Activated naive CD8-positive, alpha-beta T cell (primary cell): ENCODE measurements around the gene TBRG4.
A peak's percentile ranks its signal among the peaks of the same experiment; 100 is the strongest.
"Not testable (repeated sequence)": the region's sequence is repeated elsewhere in the genome, so short reads cannot be mapped to it uniquely, and the experiment has no call there.

Experiments
- H3K27ac Mint-ChIP-seq: one replicate; pipeline ENCODE4 v1.8.0; 2021; ENCODE audit warnings: mixed read lengths
- H3K27me3 Mint-ChIP-seq: one replicate; pipeline ENCODE4 v1.8.0; 2021; ENCODE audit warnings: mixed read lengths
- H3K36me3 Mint-ChIP-seq: one replicate; pipeline ENCODE4 v1.8.0; 2021; ENCODE audit warnings: mixed read lengths
- H3K4me1 Mint-ChIP-seq: one replicate; pipeline ENCODE4 v1.8.0; 2021; ENCODE audit warnings: low read depth, mixed read lengths
- H3K4me3 Mint-ChIP-seq: one replicate; pipeline ENCODE4 v1.8.0; 2021; ENCODE audit warnings: mild to moderate bottlenecking, mixed read lengths
- H3K9me3 Mint-ChIP-seq: one replicate; pipeline ENCODE4 v1.8.0; 2021; ENCODE audit warnings: low read depth, mixed read lengths

Gene TBRG4

GRCh38 chr7:45114257-45114656 is 2.8 kb upstream of the TBRG4 start:
- not testable (repeated sequence) for H3K4me3 Mint-ChIP-seq, H3K27me3 Mint-ChIP-seq, H3K27ac Mint-ChIP-seq, H3K36me3 Mint-ChIP-seq, H3K9me3 Mint-ChIP-seq
- H3K4me1 Mint-ChIP-seq, result peaks cover 18% of the 10 kb centered on the region

GRCh38 chr7:45112648-45113047 is 1.2 kb upstream of the TBRG4 start:
- Mint-ChIP-seq H3K27me3 (no peaks in the 10 kb centered on the region), H3K36me3 (peaks cover 10% of the 10 kb centered on the region), H3K9me3 (no peaks in the 10 kb centered on the region), H3K4me3 (peak overlapping the region; percentile 76), H3K4me1 (peaks cover 32% of the 10 kb centered on the region), H3K27ac (peak overlapping the region; percentile 72)

DNA sequence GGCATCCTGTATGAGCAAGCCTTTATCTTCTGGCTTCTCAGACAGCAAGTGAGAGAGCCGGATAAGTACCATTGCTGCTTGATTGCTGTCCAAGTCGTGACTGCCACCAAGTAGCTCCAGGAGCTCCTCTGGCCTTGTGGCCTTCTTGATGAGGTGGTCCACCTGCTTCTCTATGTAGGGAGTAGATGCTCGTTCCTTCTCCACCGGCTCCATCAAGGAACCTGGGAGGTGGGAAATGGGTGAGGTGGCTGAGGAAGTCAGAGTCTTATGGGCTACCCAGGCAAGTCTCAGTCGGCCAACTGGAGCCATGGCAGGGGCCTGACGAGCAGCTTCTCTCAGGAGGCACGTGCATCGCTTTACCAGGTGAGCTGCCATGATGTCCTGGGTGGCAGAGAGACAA is 2.6 kb downstream of the TBRG4 start:
- H3K9me3 Mint-ChIP-seq, result no peaks in the 10 kb centered on the region
- peak overlapping the region; percentile 85 for H3K4me3 Mint-ChIP-seq
- peaks cover 58% of the 10 kb centered on the region for H3K4me1 Mint-ChIP-seq
- no peaks in the 10 kb centered on the region for H3K27me3 Mint-ChIP-seq
- peak overlapping the region; percentile 84 for H3K27ac Mint-ChIP-seq
- peaks cover 13% of the 10 kb centered on the region for H3K36me3 Mint-ChIP-seq

- Mint-ChIP-seq H3K27ac (peak overlapping the region; percentile 80), H3K9me3 (no peaks in the 10 kb centered on the region), H3K27me3 (no peaks in the 10 kb centered on the region), H3K36me3 (peaks cover 13% of the 10 kb centered on the region), H3K4me3 (peak overlapping the region; percentile 85), H3K4me1 (peaks cover 58% of the 10 kb centered on the region)
Observed at GRCh38 chr7:45107356-45107755, 4.1 kb downstream of the TBRG4 start.

DNA sequence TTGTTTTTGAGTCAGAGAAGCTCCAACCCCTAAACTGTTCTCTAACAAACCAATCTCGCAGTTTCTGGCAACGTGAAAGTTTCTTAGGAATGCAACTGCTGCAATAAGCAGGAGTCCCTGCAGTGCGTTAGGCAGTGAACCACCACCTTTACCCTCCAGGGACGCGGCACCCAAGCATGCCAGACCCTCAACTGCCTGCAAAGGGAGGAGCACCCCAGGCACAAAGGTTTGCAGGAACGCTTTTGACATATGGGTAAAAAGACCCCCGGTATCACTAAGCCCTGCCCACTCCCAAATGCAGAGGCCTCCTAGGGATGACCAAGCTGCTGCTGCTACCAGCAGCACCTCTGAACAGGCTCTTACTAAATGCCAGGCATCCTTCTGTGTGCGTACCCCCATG is 4.7 kb downstream of the TBRG4 start:
- H3K27me3 Mint-ChIP-seq, result no peaks in the 10 kb centered on the region
- H3K27ac Mint-ChIP-seq, result no peak overlapping the region
- no peaks in the 10 kb centered on the region for H3K9me3 Mint-ChIP-seq
- H3K4me1 Mint-ChIP-seq, result peaks cover 57% of the 10 kb centered on the region
- peaks cover 13% of the 10 kb centered on the region for H3K36me3 Mint-ChIP-seq
- H3K4me3 Mint-ChIP-seq, result peak overlapping the region; percentile 85

DNA sequence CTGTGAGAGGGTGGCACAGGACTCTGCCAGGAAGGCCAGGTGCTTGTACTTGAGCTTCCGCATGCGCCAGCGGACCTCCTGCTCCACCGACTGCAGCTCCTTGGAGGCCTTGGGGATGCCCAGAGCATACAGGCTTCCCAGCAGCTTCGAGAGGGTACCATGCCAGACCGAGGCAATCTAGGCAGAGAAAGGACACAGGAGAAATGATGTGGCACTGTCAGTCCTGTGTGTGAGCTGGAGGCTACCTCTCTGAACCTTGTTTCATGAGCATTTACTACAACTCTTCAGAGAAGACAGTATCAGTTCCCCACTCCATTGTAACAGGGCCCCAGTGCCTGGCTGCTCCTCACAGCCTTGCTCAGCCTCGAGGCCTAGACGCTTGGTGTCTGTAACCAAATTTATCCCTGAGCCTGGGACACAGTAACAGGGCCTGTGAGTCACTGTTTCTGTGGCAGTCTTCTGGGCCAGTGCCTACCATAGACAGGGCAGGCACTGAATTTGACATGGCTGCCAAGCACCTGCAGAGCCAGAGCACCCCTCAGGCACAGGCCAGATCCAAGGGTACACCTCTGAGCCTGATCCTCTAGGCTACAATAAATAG is 5.8 kb downstream of the TBRG4 start:
- H3K9me3 Mint-ChIP-seq, result no peaks in the 10 kb centered on the region
- H3K4me1 Mint-ChIP-seq, result peaks cover 53% of the 10 kb centered on the region
- H3K4me3 Mint-ChIP-seq, result peak overlapping the region; percentile 47
- H3K27ac Mint-ChIP-seq, result no peak overlapping the region
- H3K27me3 Mint-ChIP-seq, result no peaks in the 10 kb centered on the region
- peaks cover 12% of the 10 kb centered on the region for H3K36me3 Mint-ChIP-seq

DNA sequence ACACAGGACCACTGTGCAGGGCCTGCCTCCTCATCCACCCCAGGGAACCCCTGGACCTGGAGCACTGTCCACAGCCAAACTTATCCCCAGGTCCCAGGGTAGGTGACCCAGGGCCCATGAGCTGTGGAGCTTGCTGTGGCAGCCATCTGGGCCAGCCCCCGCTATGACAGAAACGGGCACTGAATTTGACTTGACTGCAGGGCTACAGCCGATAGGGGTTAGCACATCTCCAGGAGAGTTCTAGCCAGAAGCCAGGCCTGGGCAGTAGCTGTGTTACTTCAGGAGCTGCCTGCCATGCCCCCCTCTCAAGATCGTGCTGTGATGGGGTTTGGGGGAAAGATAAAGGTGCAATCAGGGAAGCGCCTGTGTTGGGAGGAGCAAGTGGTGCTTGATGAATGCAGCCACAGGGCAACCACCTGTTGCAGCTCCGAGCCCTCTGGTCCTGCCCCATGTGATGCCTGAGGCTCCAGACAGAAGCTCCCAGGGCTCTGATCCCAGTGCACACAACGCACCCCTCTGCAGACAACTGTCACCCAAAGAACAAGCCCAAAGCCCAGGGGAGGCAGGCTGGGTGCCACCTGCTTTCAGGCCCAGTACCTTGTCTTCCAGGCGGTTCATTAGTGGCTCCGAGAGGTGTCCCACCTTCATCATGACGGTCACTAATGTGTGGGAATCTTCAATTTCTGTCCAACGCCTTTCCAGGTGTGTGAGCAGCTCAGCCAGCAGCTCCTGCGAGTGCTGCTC is 6.5 kb downstream of the TBRG4 start:
- Mint-ChIP-seq H3K36me3 (peaks cover 9% of the 10 kb centered on the region), H3K4me3 (no peak overlapping the region), H3K27me3 (no peaks in the 10 kb centered on the region), H3K4me1 (peaks cover 48% of the 10 kb centered on the region), H3K9me3 (no peaks in the 10 kb centered on the region), H3K27ac (no peak overlapping the region)

GRCh38 chr7:45103958-45104843 is 7.3 kb downstream of the TBRG4 start:
- Mint-ChIP-seq H3K9me3 (no peaks in the 10 kb centered on the region), H3K4me1 (peaks cover 44% of the 10 kb centered on the region), H3K36me3 (peaks cover 8% of the 10 kb centered on the region), H3K27me3 (no peaks in the 10 kb centered on the region), H3K4me3 (no peak overlapping the region), H3K27ac (no peak overlapping the region)

DNA sequence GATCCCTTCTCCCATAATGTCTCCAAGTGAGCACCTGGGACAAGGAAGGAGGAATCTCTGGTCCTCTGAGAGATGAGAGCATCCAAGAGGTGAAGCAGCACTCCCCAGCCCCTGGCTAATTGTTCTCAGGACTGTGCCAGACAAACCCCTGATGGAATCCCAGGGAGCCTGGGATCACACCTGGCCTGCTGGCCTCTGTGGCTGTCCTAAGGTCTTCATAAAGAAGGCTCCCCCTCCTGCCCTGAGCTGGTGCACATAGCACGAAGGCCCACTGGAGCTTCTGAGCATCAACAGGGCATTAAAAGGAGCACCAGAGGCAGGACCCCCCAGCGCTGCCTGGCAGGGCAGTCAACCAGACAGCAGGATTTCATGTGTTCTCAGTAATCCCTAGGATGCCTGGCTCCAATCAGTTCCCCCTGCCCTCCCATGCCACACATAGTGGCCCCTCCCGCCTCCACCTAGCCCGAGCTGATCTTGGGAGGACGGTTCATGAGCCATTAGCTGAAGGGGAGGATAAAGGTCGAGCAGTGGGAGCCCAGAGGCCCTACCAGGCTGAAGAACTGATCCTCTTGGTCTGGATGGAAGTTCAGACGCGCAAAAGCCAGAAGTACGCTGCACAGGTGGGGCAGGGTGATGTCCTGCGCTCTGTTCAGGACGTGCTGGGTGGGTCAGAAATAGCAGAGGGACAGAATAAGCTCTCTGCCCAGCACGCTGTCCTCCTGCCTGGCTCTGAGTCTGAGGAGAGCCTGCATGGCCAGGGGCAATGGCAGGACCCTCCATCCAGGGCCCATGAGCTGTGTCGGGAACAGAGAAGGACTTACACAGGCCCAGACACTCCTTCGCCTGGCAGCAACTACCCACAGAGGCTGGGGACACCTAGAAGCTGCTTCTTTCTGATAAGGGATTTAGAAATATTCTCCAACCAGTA is 8.4 kb downstream of the TBRG4 start:
- no peak overlapping the region for H3K4me3 Mint-ChIP-seq
- H3K36me3 Mint-ChIP-seq, result peaks cover 6% of the 10 kb centered on the region
- H3K27me3 Mint-ChIP-seq, result no peaks in the 10 kb centered on the region
- no peaks in the 10 kb centered on the region for H3K9me3 Mint-ChIP-seq
- H3K27ac Mint-ChIP-seq, result no peak overlapping the region
- H3K4me1 Mint-ChIP-seq, result peaks cover 34% of the 10 kb centered on the region

DNA sequence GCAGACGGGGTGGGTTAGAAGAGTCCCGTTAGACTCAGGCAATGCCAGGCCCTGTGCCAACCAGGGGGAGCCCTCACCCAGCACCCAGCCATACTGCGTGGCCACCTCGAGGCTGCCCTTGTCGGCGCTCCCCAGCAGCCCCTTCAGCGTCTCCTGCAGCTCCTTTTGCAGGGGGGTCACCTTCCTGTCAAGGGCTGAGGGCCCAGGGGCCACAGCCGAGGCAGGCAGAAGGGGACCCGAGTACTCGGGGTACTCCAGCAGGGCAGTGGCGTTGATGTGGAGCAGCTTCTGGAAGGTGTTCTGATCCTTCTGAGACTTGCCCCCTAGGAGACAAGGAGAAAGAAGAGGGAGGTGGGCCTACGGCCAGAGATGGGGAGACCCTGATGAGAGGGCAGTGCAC is 9.7 kb downstream of the TBRG4 start:
- no peak overlapping the region for H3K27ac Mint-ChIP-seq
- H3K4me1 Mint-ChIP-seq, result peaks cover 21% of the 10 kb centered on the region
- no peak overlapping the region for H3K4me3 Mint-ChIP-seq
- no peaks in the 10 kb centered on the region for H3K27me3 Mint-ChIP-seq
- H3K9me3 Mint-ChIP-seq, result no peaks in the 10 kb centered on the region
- H3K36me3 Mint-ChIP-seq, result no peaks in the 10 kb centered on the region

DNA sequence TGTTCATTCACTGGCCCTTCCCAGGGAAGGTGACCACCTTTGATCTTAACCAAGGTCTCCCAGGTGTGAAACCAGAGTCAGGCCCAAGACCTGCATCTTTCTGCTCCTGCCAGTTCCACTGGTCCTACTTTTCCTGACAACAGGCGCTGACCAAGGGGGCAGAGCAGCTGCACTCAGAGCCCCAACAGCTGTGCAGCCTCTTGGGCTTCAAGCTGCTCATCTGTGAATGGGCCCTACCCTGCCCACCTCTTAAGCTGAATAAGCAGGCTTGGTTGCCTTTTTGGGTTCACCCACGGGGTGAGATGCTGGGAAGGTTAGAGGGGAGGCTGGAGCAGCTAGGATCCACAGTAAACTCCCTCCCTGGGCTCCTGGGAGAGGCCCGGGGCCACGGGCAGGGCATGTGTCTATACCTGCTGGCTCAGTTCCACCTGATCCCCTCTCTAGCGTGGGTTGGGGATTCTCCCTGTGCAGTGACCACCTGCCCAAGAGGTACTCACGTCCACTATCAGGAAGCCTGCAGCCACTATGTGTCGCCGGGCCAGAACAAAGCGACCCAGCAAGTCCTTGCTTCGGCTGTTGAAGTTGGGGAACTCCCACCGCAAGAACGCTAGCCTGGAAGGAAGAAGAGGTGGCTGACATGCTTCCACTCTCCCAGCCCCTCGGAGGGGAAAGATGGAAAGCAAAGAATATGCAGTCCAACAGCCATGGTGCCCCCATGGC is 10.6 kb downstream of the TBRG4 start:
- Mint-ChIP-seq H3K36me3 (peaks cover 2% of the 10 kb centered on the region), H3K9me3 (no peaks in the 10 kb centered on the region), H3K4me1 (peaks cover 14% of the 10 kb centered on the region), H3K27ac (peak overlapping the region; percentile 50), H3K4me3 (no peak overlapping the region), H3K27me3 (no peaks in the 10 kb centered on the region)

DNA sequence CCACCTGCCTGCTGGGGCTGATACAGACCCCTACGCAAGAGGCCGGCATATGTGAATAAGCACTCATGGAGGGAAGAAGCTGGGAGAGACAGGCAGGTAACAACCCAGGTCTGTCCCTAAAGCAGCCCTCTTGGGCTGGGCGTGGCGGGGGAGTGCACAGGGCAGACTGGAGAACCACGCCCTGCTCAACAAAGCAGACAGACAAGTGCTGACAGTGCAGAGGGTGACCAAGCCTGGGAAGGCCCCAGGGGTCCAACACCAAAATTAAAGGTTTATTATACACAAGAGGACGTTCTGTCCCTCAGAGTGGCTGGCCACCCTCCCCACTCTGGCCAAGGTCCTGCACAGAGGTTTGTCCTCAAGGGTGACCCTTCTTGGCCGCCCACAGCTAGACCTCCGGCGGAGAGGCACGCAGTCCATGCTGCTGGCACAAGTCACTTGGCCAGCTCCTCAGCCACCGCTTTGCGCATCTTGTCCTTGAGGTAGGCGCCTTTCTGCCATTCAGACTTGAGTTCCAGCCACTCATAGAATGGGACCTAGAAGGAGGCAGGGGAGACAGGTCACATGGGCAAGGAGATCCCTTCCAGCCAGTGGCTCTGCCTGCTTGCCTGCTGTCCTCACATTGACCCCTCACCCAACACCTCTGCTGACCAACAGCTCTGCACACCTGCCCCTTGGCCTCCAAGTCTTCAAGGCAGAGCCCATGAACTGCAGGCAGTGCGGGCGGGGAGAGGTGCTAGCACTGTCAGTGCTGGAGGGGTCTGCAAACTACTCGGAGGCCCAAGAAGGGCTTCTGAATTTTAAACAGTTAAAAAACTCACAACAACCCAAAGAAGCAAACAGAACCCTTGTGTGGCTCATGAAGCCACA is 11.4 kb downstream of the TBRG4 start:
- H3K36me3 Mint-ChIP-seq, result peaks cover 2% of the 10 kb centered on the region
- peaks cover 9% of the 10 kb centered on the region for H3K4me1 Mint-ChIP-seq
- no peaks in the 10 kb centered on the region for H3K9me3 Mint-ChIP-seq
- H3K27ac Mint-ChIP-seq, result no peak overlapping the region
- H3K4me3 Mint-ChIP-seq, result no peak overlapping the region
- no peaks in the 10 kb centered on the region for H3K27me3 Mint-ChIP-seq
